HepG2 (cell line): ENCODE data around the gene RBM23. TPM values are rescaled to one million over a fixed set of nuclear protein-coding genes. Genes with fewer than 3 reads are reported as not detected.

ENCODE experiments used
- CEBPG ChIP-seq: IDR thresholded peaks from 2 replicates; pipeline ENCODE4 v1.6.1; 2016
- GATAD2A ChIP-seq: IDR thresholded peaks from 2 replicates; pipeline ENCODE4 v1.6.1; 2016
- KDM1A ChIP-seq: IDR thresholded peaks from 2 replicates; pipeline ENCODE4 v1.6.1; 2016; ENCODE audit warnings: missing compliant biosample characterization
- RARA ChIP-seq: IDR thresholded peaks from 2 replicates; pipeline ENCODE4 v1.6.1; 2016; ENCODE audit warnings: missing genetic modification reagents, missing compliant biosample characterization
- TCF12 ChIP-seq, 2 experiments: fragments of 450-650 bp in 1 of 2; sonication (generic) in 1 of 2; formaldehyde crosslinking in 1 of 2; IDR thresholded peaks; 2 replicates each; pipeline versions ENCODE4 v1.6.1 to v1.8.0; 2017 to 2022; ENCODE audit warnings: antibody characterized with exemption in 1 of 2, mild to moderate bottlenecking in 1 of 2, missing genetic modification reagents in 1 of 2, moderate library complexity in 1 of 2
- ZFX ChIP-seq: sonication (generic); formaldehyde crosslinking; IDR thresholded peaks from 2 replicates; pipeline ENCODE4 v1.4.0; 2020; ENCODE audit warnings: mild to moderate bottlenecking, low read depth, missing genetic modification reagents, moderate library complexity
- ZNF317 ChIP-seq: sonication (generic); formaldehyde crosslinking; IDR thresholded peaks from 2 replicates; pipeline ENCODE4 v1.5.0; 2020; ENCODE audit warnings: mild to moderate bottlenecking, missing genetic modification reagents
- ZNF430 ChIP-seq: sonication (generic); formaldehyde crosslinking; IDR thresholded peaks from 2 replicates; pipeline ENCODE4 v1.9.0; 2021; ENCODE audit warnings: mild to moderate bottlenecking, missing genetic modification reagents
- ZNF724P ChIP-seq: sonication (generic); formaldehyde crosslinking; IDR thresholded peaks from 2 replicates; pipeline ENCODE4 v1.8.0; 2022; ENCODE audit warnings: missing genetic modification reagents, borderline replicate concordance
- polyA plus RNA-seq, 8 experiments: library from polyadenylated mRNA; depleted of rRNA in 3 of 8; stranded (reverse) in 7 of 8; unstranded in 1 of 8; fragments of >200 nt; fragmentation: Illumina TruSeq in 4 of 8; extraction: Trizol in 4 of 8; gene quantifications; 2 replicates each; pipeline versions ENCODE4 v1.2.1 to v1.2.3, GENCODE V29; 2011 to 2016; ENCODE audit warnings: low read depth in 4 of 8, missing spikeins in 1 of 8, mixed read lengths in 1 of 8; ENCODE audit not compliant: insufficient read depth in 1 of 8
- total RNA-seq, 5 experiments: library from RNA; depleted of rRNA; stranded (reverse); fragments of >200 nt; fragmentation: Illumina TruSeq; extraction: Trizol; gene quantifications; 2 replicates each; pipeline ENCODE4 v1.2.3, GENCODE V29; 2016; ENCODE audit warnings: low read depth in 1 of 5
- TF ChIP-seq, protein P1 (sequence below): sonication (generic); formaldehyde crosslinking; IDR thresholded peaks from 2 replicates; pipeline ENCODE4 v1.5.0; 2020; ENCODE audit warnings: mild to moderate bottlenecking, missing genetic modification reagents
- TF ChIP-seq, protein P2 (sequence below): sonication (generic); formaldehyde crosslinking; conservative IDR thresholded peaks from 2 replicates; pipeline ENCODE4 v1.4.0; 2020; ENCODE audit warnings: missing genetic modification reagents
- TF ChIP-seq, protein P3 (sequence below): IDR thresholded peaks from 2 replicates; pipeline ENCODE4 v1.6.1; 2016; ENCODE audit warnings: mild to moderate bottlenecking
- TF ChIP-seq, protein P4 (sequence below): sonication (generic); formaldehyde crosslinking; IDR thresholded peaks from 2 replicates; pipeline ENCODE4 v1.4.0; 2020; ENCODE audit warnings: missing genetic modification reagents, mild to moderate bottlenecking, borderline replicate concordance
- TF ChIP-seq, protein P5 (sequence below): sonication (generic); formaldehyde crosslinking; IDR thresholded peaks from 2 replicates; pipeline ENCODE4 v1.4.0; 2020; ENCODE audit warnings: low read depth, missing genetic modification reagents

RBM23 gene
- total and polyA plus RNA-seq, 2 of the 13 experiments (the other 11 are each of a cell fraction or from before 2014, with no cell fraction given), result 1.5 to 2.1 TPM

DNA sequence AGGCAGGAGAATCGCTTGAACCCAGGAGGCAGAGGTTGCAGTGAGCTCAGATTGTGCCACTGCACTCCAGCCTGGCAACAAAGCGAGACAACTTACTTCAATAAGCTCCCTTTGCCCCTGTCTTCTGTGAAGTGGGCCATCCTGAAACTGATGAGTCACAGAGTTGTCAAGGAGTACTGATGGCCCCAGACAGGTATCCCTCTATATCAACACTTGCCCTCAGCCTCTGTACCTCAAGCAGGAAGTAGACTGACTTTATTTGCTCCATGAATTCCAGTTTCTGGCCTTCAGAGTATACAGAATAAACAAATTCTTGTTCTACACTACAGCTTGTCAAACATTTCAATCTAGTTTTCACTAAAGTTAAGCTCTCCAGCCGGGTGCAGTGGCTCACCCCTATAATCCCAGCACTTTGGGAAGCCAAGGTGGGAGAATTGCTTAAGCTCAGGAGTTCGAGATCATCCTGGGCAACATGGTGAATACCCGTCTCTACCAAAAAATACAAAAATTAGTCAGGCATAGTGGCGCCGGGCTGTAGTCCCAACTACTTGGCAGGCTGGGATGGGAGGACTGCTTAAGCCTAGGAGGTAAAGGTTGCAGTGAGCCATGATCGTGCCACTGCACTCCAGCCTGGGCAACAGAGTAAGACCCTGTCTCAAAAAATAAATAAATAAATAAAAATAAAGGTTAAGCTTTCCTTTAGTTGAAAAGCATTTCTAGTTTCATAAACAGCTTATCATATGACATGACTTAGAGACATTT, 63.8 kb downstream of the RBM23 start (continued):
- TF ChIP-seq, protein P1, sequence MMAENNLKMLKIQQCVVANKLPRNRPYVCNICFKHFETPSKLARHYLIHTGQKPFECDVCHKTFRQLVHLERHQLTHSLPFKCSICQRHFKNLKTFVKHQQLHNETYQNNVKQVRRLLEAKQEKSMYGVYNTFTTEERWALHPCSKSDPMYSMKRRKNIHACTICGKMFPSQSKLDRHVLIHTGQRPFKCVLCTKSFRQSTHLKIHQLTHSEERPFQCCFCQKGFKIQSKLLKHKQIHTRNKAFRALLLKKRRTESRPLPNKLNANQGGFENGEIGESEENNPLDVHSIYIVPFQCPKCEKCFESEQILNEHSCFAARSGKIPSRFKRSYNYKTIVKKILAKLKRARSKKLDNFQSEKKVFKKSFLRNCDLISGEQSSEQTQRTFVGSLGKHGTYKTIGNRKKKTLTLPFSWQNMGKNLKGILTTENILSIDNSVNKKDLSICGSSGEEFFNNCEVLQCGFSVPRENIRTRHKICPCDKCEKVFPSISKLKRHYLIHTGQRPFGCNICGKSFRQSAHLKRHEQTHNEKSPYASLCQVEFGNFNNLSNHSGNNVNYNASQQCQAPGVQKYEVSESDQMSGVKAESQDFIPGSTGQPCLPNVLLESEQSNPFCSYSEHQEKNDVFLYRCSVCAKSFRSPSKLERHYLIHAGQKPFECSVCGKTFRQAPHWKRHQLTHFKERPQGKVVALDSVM, result peak; percentile 9; the same call in 1 of the 2 replicates
- no peak for TF ChIP-seq CEBPG (CRISPR knock-in tag)
- TF ChIP-seq ZNF724P, result 0 out of 2 replicates have a peak, but pooled peaks have one; percentile 19
- TF ChIP-seq ZFX (CRISPR knock-in tag), result 0 out of 2 replicates have a peak, but pooled peaks have one; percentile 11
- TF ChIP-seq, protein P2, sequence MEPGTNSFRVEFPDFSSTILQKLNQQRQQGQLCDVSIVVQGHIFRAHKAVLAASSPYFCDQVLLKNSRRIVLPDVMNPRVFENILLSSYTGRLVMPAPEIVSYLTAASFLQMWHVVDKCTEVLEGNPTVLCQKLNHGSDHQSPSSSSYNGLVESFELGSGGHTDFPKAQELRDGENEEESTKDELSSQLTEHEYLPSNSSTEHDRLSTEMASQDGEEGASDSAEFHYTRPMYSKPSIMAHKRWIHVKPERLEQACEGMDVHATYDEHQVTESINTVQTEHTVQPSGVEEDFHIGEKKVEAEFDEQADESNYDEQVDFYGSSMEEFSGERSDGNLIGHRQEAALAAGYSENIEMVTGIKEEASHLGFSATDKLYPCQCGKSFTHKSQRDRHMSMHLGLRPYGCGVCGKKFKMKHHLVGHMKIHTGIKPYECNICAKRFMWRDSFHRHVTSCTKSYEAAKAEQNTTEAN, result 0 out of 2 replicates have a peak, but pooled peaks have one; percentile 55
- TF ChIP-seq, protein P3, sequence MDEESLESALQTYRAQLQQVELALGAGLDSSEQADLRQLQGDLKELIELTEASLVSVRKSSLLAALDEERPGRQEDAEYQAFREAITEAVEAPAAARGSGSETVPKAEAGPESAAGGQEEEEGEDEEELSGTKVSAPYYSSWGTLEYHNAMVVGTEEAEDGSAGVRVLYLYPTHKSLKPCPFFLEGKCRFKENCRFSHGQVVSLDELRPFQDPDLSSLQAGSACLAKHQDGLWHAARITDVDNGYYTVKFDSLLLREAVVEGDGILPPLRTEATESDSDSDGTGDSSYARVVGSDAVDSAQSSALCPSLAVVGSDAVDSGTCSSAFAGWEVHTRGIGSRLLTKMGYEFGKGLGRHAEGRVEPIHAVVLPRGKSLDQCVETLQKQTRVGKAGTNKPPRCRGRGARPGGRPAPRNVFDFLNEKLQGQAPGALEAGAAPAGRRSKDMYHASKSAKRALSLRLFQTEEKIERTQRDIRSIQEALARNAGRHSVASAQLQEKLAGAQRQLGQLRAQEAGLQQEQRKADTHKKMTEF (CRISPR knock-in tag), result peak; percentile 50; the same call in 1 of the 2 replicates
- peak; percentile 73 for TF ChIP-seq RARA (CRISPR knock-in tag)
- TF ChIP-seq ZNF430 (CRISPR knock-in tag), result no peak
- 0 out of 2 replicates have a peak, but pooled peaks have one; percentile 49 for TF ChIP-seq ZNF317 (CRISPR knock-in tag)
- TF ChIP-seq GATAD2A (CRISPR knock-in tag), result 0 out of 2 replicates have a peak, but pooled peaks have one; percentile 30
- TF ChIP-seq KDM1A, result no peak
- TF ChIP-seq, protein P4, sequence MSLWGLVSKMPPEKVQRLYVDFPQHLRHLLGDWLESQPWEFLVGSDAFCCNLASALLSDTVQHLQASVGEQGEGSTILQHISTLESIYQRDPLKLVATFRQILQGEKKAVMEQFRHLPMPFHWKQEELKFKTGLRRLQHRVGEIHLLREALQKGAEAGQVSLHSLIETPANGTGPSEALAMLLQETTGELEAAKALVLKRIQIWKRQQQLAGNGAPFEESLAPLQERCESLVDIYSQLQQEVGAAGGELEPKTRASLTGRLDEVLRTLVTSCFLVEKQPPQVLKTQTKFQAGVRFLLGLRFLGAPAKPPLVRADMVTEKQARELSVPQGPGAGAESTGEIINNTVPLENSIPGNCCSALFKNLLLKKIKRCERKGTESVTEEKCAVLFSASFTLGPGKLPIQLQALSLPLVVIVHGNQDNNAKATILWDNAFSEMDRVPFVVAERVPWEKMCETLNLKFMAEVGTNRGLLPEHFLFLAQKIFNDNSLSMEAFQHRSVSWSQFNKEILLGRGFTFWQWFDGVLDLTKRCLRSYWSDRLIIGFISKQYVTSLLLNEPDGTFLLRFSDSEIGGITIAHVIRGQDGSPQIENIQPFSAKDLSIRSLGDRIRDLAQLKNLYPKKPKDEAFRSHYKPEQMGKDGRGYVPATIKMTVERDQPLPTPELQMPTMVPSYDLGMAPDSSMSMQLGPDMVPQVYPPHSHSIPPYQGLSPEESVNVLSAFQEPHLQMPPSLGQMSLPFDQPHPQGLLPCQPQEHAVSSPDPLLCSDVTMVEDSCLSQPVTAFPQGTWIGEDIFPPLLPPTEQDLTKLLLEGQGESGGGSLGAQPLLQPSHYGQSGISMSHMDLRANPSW (CRISPR knock-in tag), result no peak
- no peak for TF ChIP-seq TCF12 (IDR thresholded peaks at IDR 0.05)
- TF ChIP-seq TCF12 (CRISPR knock-in tag; IDR thresholded peaks at IDR 0.05), result no peak
- TF ChIP-seq, protein P5, sequence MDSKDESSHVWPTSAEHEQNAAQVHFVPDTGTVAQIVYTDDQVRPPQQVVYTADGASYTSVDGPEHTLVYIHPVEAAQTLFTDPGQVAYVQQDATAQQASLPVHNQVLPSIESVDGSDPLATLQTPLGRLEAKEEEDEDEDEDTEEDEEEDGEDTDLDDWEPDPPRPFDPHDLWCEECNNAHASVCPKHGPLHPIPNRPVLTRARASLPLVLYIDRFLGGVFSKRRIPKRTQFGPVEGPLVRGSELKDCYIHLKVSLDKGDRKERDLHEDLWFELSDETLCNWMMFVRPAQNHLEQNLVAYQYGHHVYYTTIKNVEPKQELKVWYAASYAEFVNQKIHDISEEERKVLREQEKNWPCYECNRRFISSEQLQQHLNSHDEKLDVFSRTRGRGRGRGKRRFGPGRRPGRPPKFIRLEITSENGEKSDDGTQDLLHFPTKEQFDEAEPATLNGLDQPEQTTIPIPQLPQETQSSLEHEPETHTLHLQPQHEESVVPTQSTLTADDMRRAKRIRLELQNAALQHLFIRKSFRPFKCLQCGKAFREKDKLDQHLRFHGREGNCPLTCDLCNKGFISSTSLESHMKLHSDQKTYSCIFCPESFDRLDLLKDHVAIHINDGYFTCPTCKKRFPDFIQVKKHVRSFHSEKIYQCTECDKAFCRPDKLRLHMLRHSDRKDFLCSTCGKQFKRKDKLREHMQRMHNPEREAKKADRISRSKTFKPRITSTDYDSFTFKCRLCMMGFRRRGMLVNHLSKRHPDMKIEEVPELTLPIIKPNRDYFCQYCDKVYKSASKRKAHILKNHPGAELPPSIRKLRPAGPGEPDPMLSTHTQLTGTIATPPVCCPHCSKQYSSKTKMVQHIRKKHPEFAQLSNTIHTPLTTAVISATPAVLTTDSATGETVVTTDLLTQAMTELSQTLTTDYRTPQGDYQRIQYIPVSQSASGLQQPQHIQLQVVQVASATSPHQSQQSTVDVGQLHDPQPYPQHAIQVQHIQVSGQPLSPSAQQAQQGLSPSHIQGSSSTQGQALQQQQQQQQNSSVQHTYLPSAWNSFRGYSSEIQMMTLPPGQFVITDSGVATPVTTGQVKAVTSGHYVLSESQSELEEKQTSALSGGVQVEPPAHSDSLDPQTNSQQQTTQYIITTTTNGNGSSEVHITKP (CRISPR knock-in tag), result peak; percentile 83; the same call in 1 of the 2 replicates
